GM19351 (cell line): Measurements from ENCODE around the gene MKX.
A peak's percentile ranks its signal among the peaks of the same experiment; 100 is the strongest.

Experiments used
- ATAC-seq: cut with Tn5 transposase; IDR thresholded peaks from one replicate; pipeline ENCODE4 v1.9.1; 2021; ENCODE audit warnings: mild to moderate bottlenecking, moderate library complexity; ENCODE audit not compliant: unreplicated experiment

Gene MKX

DNA sequence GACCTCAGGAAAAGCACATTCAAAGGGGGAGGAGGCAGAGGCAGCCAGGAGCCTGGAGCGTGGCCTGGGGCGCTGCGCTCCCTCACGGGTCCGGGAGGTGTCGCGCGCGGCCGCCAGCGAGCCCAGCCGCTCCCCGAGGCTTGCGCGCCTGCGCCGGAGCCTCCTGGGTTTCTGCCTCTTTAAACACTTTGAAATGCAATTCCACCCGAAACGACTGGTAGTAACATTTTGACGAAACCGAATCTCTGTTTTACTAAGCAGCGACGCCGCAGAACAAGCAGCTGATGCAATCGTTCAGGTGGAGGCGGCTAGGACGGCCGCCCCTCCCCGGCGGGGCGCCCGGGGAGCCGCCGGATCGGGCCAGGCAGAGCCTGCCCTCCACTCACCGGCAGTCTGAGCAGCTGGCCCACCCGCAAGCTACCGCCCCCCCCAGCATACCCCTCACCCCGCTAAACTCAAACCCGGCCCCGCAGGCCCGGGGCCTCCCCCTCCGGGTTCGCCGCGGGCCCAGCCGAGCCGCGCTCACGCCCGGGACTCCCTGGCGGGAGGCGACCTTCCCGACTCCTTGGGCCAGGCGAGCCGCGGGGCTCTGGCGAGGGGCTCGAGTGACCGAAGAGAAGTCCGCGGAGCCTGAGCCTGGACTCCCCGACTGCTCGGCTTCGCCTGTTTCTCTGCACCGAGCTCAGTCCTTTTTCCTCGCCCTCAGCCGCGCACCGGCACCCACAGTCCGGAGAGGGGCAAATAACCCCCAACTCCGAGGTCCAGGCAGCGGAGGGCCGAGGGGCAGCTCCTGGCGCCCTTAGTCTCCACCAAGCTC lies 3.2 kb downstream of the MKX start:
- ATAC-seq = peak; percentile 89

DNA sequence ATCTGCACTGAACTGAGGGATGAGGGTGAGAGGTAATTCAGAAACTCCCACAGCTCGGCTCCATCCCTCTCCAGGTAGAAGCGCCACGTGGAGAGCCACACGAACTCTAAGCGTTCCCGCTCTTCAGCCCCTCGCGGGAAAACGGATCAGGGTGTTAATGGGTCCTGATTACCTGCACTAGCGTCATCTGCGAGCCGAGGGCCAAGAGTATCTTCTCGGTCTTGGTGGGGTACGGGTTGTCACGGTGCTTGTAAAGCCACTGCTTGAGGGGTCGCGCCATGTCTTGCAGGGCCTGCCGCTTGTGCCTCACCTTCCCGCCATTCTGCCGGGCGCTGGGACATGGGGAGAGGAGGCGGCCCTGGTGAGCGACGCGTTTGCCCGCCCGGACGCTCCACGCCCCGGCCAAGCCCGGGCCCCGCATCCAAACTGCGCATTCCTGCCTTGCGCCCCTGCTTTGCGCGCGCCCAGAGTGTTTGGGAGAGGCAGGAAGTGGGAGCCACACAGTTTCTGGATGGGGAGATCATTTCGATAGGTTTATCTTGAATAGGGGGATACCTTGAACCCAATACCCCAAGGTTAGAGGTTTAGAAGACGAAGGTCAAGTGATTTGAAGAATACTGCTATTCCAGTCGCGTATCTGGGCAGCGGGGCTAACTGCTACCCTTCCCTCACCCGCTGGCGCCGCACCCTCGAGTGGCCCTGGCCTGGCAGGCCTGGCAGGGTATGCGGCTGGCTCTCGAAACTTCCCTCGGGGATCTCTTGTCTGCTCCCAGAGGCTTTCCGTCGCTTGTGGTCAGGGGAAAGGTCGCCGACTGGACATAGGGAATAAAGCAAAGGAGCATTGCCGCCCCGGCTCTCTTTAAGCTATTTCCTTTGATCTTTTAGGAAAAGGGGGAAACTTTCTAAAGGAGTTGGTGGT lies 4.2 kb downstream of the MKX start:
- no peak for ATAC-seq

DNA sequence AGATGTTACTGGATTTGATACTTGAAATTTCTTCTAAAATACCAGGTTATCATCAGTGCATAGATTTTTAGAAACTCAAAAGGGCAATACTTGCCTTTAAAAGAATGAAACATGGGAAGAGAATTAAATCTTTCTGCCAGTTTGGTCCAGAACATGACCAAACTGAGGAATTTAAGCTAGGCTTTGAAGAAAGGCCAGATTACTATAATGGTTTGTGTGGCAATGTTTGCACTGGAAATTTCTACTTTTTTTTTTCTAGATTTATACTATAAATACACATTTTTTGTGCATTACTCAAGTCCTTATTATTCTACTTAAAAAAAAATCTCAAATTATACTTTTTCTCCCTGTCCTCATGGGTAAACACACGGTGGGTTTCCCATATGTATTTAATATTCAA lies 9.2 kb downstream of the MKX start:
- no peak for ATAC-seq

DNA sequence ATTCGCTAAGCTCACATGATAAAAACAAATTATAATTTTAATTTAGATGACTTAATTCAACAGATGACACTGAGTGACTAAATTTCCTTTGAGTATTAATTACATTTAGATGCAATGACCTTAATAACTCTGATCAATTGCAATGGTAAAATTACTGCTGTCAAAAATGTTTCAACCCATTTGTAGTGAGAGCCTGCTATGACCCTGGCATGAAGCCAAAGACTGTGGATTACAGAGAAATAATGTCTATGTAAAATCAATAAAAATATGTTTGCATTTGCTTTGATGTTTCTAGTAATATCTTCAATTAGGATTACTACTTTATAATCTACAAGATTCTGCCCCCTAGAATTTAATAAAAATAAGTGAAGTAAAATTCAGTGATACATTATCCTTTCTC lies 15.6 kb downstream of the MKX start:
- ATAC-seq = no peak

DNA sequence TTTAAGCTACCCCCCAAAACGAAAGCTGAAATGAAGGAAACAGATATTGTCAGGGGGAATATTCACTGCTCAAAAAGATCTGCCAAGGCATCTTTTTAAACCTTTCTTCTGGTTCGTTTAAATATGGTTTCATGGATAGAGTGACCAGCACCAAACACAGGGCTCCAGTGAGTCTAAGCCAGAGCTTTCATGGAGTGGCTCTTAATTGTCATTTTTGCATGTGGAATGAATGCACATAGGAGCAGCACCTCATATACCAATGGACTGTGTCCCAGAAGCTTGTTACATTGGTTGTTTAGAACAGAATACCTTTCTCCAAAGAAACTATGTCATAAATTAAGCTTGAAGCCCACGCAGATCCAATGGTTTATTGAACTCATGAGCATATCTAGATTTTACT lies 17.3 kb downstream of the MKX start:
- ATAC-seq = no peak

DNA sequence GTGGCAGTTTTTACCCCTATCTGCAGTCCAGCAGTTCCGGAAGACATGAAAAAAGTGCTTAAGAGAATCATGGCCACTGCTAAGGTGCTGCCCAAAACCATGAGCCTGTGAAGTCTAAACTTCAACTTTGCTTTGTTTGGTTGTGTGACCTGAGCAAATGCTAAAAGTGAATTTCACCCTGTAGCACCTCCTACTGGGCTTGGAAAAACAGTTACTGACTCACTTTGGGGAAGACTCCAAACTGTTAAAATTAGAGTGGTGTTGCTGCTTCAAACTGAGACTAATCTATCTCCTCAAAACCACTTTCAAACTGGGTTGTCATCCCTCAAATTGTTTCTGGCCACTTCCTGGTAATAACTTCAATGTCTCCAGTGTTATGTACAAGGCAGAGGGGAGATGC lies 21.3 kb downstream of the MKX start:
- no peak for ATAC-seq

DNA sequence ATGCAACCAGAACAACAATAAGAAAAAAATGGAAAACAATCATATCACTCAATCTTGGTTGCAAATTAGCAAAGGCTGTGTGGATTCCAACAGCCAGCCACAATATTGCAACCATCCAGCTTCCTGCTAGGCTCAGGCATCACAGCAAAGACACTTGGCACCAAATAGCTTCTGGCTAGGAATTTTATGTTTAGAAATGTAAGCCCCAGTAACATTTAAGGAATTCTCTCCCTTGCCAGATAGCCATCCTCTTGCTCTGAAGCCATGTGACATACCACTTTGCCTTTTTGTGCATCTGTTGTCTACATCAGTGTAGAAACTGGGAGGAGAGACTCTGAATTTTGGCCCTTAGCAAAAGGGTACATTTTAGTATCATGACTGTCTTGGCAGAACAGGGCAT lies 22.2 kb downstream of the MKX start:
- ATAC-seq = no peak

DNA sequence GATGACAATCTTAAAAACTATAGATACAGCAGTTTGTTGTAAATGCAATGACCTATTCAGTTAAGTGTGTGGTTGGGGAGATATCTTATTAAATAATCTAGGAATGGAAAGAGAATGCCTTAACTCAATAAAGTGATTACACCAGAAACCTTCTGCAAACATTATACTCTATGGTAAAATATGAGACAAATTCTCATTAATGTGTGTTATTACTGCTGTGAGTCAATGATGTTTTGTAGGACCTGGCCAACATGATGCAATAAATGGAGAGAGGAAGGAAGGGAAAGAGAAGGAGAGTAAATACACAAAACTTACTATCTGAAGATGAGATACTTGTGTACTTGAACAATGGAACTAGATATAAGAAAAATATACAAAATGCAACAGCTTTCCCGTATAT lies 25.1 kb downstream of the MKX start:
- ATAC-seq = no peak

DNA sequence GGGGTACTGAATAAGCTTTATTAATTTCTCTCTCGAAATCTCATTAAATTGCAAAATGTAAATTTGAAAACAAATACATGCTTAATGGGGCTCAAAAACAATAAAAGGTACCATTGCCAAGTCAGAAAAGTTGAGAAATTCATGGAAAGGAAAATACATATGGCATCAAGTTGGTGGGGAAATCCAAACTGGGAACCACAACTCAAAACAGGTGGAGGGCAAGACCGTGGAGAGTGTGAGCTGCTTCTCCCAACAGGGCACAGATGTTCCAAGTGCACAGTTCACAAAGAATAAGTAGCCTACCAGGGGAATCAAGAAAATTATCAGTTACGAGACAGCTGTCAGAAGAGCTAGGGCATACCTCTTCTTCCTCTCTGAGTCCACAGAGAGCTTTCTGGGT lies 26.6 kb downstream of the MKX start:
- no peak for ATAC-seq

DNA sequence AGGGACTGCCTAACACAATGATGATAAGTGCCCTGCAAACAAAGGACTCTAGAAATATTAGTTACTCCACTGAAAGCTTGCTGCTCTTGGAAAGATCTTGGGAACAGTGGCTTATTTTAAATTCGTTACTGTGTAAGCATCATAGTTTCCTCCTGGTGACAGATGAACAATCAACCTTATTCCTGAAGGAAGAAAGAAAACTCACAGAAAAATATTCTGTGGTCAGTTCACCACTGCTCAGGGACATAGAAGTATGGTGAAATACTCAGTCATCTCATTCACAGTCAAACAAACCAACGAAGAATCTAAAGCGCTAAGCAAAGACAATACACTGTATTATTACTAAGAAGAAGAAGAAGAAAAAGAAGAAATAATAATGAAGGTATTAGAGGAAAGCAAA lies 27.8 kb downstream of the MKX start:
- ATAC-seq = no peak

DNA sequence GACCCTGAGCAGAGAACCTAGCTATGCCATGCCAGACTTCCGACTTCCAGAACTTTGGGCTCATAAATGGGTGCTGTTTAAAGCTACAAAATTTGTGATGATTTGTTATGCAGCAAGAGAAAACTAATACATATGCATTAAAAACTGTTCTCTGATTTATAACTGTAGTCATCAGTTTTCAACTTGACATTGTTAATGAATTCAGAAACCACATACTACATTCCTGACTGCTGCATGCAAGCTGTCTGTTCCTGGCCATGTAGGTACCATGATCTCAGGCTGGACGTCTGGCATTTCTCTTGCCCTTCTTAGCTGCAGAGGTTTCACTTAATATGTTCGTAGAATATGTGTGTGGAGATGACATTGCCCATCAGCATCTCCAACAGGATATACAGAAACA lies 28.4 kb downstream of the MKX start:
- no peak for ATAC-seq

DNA sequence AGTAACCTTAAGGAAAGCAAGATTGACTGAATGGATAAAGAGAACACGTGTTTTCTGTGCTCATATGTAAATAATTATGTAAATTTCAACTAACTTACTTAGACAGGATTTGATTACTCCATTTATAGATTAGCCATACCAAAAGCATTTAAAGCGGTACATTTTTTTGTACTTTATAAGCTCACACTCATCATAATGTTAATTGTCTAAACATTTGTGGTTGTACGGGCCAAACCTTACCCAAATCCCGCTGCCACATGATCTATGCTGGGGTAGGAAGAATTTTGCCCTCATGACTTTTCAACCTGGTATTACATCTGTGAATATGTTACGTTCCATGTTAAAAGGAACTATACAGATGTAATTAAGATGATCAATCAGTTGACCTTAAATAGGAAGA lies 29.1 kb downstream of the MKX start:
- no peak for ATAC-seq

DNA sequence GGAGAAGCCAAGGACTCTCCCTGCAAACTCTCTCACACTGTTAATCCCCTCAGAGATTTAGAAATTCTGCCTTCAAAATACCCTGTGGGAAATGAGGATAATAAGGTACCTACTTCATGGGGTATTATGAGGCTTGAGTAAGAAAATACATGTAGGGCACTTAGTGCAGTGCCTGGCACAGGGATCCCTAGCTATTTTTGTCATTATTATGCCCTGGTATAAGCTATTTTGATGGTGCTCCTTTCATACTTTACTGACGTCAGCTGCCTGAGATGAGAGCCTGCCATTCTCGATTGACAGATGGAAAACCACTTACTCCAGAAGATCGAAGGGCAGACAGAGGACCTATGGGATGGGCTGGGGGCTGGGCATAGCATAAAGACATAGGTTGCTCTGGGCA lies 30.1 kb downstream of the MKX start:
- ATAC-seq = no peak

DNA sequence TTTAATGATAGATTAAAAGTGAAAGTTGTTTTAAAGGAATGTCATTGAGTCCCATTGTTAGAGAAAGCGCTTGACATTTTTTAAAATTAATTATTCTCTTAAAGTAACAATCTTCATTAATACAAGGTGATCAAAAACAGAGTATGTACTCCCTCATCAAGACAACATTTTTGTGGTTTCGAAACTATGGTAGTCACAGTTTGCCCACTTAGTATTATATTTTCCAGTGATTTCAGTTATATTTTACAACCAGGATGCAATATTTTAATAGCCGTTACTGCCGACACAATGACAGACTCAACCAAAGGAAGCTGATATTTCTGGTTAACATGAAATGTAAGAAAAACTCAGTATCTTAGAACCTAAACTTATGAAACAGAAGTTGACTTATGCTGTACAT lies 31.3 kb downstream of the MKX start:
- ATAC-seq = no peak

DNA sequence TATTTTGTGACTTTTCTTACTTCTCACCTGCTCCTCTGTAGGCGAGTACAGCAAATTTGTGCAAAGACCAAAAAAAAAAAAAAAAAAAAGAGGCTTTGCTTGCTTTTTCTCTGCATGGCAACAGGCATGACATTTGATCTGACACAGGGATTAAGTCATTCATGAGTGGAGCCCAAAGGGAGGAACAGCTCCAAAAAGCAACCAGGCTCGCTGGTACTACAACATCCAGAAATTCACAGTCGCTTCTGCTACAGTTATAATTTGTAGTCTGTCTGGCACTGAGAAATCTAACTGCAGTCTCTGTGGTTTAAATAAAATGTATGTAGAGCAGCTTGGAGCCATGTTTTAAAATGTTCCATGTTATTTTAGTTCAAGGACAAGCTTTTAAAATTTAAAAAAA lies 31.7 kb downstream of the MKX start:
- ATAC-seq = no peak

DNA sequence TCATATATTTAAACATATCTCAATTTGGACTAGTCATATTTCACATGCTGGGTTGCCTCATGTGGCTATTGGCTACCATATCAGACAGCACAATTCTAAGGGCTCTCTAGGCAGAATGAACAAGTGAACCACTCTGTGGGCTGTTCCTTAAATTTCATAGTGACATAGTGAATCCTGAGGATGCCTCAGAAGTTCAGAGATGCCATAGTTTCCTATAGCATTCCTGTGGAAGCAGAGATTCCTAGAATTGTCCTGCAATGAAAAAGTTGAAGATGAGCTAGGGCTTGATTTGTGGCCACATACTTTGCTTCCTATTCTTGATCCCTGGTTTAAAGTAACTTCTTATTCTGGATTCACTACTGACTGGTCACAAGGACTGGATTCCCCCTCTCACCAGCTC lies 35.6 kb downstream of the MKX start:
- no peak for ATAC-seq

DNA sequence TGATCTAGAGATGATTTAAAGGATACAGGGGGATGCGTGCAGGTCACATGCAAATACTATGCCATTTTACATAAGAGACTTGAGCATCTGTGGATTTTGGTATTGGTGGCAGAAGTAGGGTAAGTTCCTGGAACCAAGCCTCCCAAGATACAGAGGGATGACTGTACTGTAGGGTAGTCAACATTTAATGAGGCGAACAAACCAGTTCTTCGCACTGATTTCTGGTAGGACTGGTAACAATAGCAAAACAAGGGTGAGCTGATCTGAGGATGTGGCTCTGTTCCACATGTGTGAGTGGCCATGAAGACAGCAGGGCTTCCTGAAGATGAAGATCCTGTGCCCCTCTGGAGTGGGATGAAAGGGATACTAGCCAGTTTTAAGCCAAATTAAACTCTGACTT lies 36.3 kb downstream of the MKX start:
- no peak for ATAC-seq

DNA sequence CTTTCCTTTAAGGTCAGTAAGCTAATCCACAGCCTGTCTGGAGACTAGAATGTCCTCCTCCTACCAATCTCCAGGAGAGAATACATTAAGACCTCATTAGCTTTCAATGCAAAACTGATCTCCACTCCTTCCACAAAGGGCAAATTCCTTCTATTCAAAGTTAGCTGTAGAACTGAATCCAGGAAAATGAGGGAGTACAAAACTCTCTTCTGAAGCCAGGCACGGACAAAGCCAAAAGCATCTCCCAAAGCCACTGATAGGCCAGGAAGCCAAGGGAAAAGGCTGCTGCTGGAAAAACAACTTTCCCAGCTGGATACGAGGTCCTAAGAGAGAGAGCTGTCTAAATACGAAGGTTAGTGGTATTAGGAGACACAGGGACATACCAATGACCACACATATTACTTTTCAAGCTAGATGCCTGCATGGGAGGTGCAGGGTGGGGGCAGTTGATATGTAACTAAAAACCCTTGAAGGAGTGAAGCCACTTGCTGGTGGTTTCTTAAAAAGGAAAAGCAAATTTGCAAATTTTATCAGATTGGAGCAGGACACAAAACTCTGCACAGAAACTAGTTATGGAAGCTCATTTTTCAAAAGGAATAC lies 43.6 kb downstream of the MKX start:
- ATAC-seq = no peak

DNA sequence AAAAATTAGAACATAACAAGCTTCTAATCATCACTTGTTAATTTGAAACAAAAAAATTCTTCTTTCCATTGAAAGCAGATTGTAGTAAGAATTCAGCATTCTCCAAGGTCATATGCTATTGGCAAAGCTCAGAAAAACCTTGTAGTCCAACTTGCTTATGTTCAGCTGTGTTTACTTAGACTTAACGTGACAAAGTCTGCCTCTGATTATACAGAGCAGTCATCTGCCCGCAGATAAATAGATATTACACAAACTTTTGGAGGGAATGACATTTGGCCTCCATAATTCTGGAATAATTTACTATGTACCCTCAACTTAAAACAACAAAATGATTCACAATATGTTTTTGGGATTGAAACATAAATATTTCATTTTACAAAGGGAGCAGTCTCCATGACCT lies 45.8 kb downstream of the MKX start:
- ATAC-seq = no peak

DNA sequence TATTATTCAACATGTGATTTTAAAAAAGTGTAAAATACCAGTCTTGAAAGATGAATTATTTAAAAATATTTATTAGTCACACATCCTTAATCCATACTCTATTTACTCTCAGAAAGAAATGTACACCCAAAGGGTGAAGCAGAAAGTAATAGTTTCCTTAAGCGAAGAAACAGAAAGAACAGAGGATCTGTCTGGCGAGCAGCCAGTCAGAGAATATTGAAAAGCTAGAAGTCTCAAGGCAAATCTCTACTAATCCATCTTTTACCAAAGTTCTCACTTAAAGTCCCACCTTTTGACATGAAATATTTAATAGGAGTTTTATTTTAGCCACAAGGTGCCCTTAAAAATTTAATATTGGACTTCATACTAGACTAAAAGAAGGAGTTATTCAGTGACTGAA lies 46.7 kb downstream of the MKX start:
- no peak for ATAC-seq

DNA sequence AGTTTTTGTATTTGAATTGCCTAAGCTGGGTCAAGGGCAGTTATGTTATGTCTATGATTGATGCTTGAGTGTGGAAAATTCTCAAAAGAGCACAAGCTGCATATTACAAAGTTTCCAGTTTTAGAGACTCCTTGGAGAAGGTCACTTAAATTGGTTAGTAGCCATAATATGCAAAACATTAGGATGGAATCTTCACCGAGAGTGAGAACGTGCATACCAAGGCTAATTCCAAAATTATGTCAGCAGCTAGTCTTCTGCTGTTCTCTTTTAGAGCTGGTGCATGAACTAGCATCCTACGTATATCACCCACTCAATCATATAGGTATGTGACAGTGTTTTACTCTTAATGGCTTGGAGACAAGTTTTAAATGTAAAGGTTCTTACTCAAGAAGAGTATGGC lies 49.2 kb downstream of the MKX start:
- ATAC-seq = no peak

DNA sequence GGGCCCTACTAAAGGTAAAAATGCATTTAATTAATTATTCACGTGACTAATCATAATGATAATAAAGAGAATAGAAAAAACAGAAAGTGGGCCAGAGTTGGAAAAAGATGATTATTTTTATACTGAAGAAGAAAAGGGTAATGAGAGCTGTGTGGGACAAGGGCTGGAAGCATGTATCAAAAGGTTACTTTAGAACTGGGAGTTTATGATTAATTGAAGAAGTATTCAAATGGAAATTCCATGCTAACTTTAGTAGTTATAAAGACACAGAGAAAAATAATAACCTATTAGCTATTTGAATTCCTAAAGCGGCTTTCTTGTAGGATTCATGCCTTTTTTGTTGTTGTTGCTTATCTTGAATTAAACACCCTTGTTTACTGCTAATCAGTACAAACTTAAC lies 49.9 kb downstream of the MKX start:
- no peak for ATAC-seq
